HepG2 (cell line): ENCODE results near the gene SRCAP. TPM values are rescaled to one million over a fixed set of nuclear protein-coding genes. Genes with fewer than 3 reads are reported as not detected.
A peak's percentile ranks its signal among the peaks of the same experiment; 100 is the strongest.

Experiments
- AKAP8 ChIP-seq: sonication (generic); formaldehyde crosslinking; IDR thresholded peaks from 2 replicates; pipeline ENCODE4 v1.5.1; 2020; ENCODE audit warnings: mild to moderate bottlenecking, missing genetic modification reagents
- ATF7-NPFF ChIP-seq: sonication (generic); formaldehyde crosslinking; IDR thresholded peaks from 2 replicates; pipeline ENCODE4 v1.8.1; 2023; ENCODE audit warnings: mild to moderate bottlenecking, low read depth, missing genetic modification reagents, moderate library complexity
- CBX2 ChIP-seq, 2 experiments: fragments of 200-600 bp in 1 of 2; sonication (generic); formaldehyde crosslinking in 1 of 2; IDR thresholded peaks; 2 replicates each; pipeline versions ENCODE4 v1.7.0 to v1.8.1; 2018 to 2022; ENCODE audit warnings: low read depth in 2 of 2, low read length in 1 of 2, mild to moderate bottlenecking in 1 of 2, missing genetic modification reagents in 1 of 2
- CCAR2 ChIP-seq: fragments of 200-400 bp; formaldehyde crosslinking; optimal IDR thresholded peaks from 2 replicates; pipeline ENCODE3; 2018; ENCODE audit warnings: low read depth, mild to moderate bottlenecking, low read length, moderate library complexity
- CHD4 ChIP-seq: fragments of 200-600 bp; sonication (generic); IDR thresholded peaks from 2 replicates; pipeline ENCODE4 v1.7.0; 2017; ENCODE audit warnings: mild to moderate bottlenecking, low read length, borderline replicate concordance
- CREM ChIP-seq, 2 experiments: sonication (generic) in 1 of 2; formaldehyde crosslinking in 1 of 2; IDR thresholded peaks; 2 replicates each; pipeline versions ENCODE4 v1.4.0 to v1.6.1; 2016 to 2020; ENCODE audit warnings: antibody characterized with exemption in 1 of 2, mild to moderate bottlenecking in 1 of 2, missing genetic modification reagents in 1 of 2
- FOXP4 ChIP-seq: sonication (generic); formaldehyde crosslinking; IDR thresholded peaks from 2 replicates; pipeline ENCODE4 v1.4.0; 2020; ENCODE audit warnings: missing genetic modification reagents
- GABPB1 ChIP-seq: IDR thresholded peaks from 2 replicates; pipeline ENCODE4 v1.6.1; 2016; ENCODE audit warnings: mild to moderate bottlenecking, missing genetic modification reagents, moderate library complexity, missing compliant biosample characterization
- GTF3A ChIP-seq: sonication (generic); formaldehyde crosslinking; conservative IDR thresholded peaks from 2 replicates; pipeline ENCODE4 v1.4.0; 2020; ENCODE audit warnings: mild to moderate bottlenecking, missing genetic modification reagents
- ISX ChIP-seq: sonication (generic); formaldehyde crosslinking; conservative IDR thresholded peaks from 2 replicates; pipeline ENCODE4 v1.5.0; 2020; ENCODE audit warnings: missing genetic modification reagents
- MLX ChIP-seq: IDR thresholded peaks from 2 replicates; pipeline ENCODE4 v1.6.1; 2016
- NPAS2 ChIP-seq: sonication (generic); formaldehyde crosslinking; IDR thresholded peaks from 2 replicates; pipeline ENCODE4 v1.8.0; 2022; ENCODE audit warnings: mild to moderate bottlenecking, missing genetic modification reagents, borderline replicate concordance
- REST ChIP-seq, 2 experiments: IDR thresholded peaks; 2 replicates each; pipeline ENCODE4 v1.6.1; 2011 to 2012; ENCODE audit warnings: low read length in 2 of 2, borderline replicate concordance in 1 of 2, low read depth in 1 of 2, mild to moderate bottlenecking in 1 of 2, moderate library complexity in 1 of 2
- SNAPC5 ChIP-seq: sonication (generic); formaldehyde crosslinking; IDR thresholded peaks from 2 replicates; pipeline ENCODE4 v1.8.1; 2023; ENCODE audit warnings: mild to moderate bottlenecking, missing genetic modification reagents, borderline replicate concordance
- SUZ12 ChIP-seq: fragments of 150-350 bp; IDR thresholded peaks from 2 replicates; pipeline ENCODE4 v1.6.1; 2014; ENCODE audit warnings: low read depth, low read length
- TOE1 ChIP-seq: sonication (generic); formaldehyde crosslinking; IDR thresholded peaks from 2 replicates; pipeline ENCODE4 v1.4.0; 2020; ENCODE audit warnings: mild to moderate bottlenecking, missing genetic modification reagents
- ZNF101 ChIP-seq: sonication (generic); formaldehyde crosslinking; IDR thresholded peaks from 2 replicates; pipeline ENCODE4 v1.4.0; 2020; ENCODE audit warnings: mild to moderate bottlenecking, low read depth, missing genetic modification reagents, borderline replicate concordance
- ZNF513 ChIP-seq: sonication (generic); formaldehyde crosslinking; conservative IDR thresholded peaks from 2 replicates; pipeline ENCODE4 v1.5.0; 2020; ENCODE audit warnings: missing genetic modification reagents
- ZNF543 ChIP-seq: sonication (generic); formaldehyde crosslinking; IDR thresholded peaks from 2 replicates; pipeline ENCODE4 v1.4.0; 2020; ENCODE audit warnings: mild to moderate bottlenecking, missing genetic modification reagents
- ZSCAN12 ChIP-seq: sonication (generic); formaldehyde crosslinking; IDR thresholded peaks from 2 replicates; pipeline ENCODE4 v1.9.0; 2021; ENCODE audit warnings: mild to moderate bottlenecking, missing genetic modification reagents
- polyA plus RNA-seq, 8 experiments: library from polyadenylated mRNA; depleted of rRNA in 3 of 8; stranded (reverse) in 7 of 8; unstranded in 1 of 8; fragments of >200 nt; fragmentation: Illumina TruSeq in 4 of 8; extraction: Trizol in 4 of 8; gene quantifications; 2 replicates each; pipeline versions ENCODE4 v1.2.1 to v1.2.3, GENCODE V29; 2011 to 2016; ENCODE audit warnings: low read depth in 4 of 8, missing spikeins in 1 of 8, mixed read lengths in 1 of 8; ENCODE audit not compliant: insufficient read depth in 1 of 8
- total RNA-seq, 5 experiments: library from RNA; depleted of rRNA; stranded (reverse); fragments of >200 nt; fragmentation: Illumina TruSeq; extraction: Trizol; gene quantifications; 2 replicates each; pipeline ENCODE4 v1.2.3, GENCODE V29; 2016; ENCODE audit warnings: low read depth in 1 of 5

Gene SRCAP
- total and polyA plus RNA-seq, 2 of the 13 experiments (the other 11 are each of a cell fraction or from before 2014, with no cell fraction given) = 4.9 to 9.0 TPM

GRCh38 chr16:30657866-30658730 lies 40.9 kb upstream of the SRCAP start, which contains the start of gene FBRS (continued):
- TF ChIP-seq FOXP4 (CRISPR knock-in tag) (peak; percentile 45), MLX (no peak; the same call in 1 of the 2 replicates), GTF3A (CRISPR knock-in tag) (0 out of 2 replicates have a peak, but pooled peaks have one; percentile 50), ZNF101 (no peak), CREM (IDR thresholded peaks at IDR 0.05) (peak; percentile 88), CREM (CRISPR knock-in tag; IDR thresholded peaks at IDR 0.05) (no peak), CBX2 (IDR thresholded peaks at IDR 0.05; ENCODE audit: low read depth, low read length) (no peak), CBX2 (CRISPR knock-in tag; IDR thresholded peaks at IDR 0.05; ENCODE audit: low read depth) (no peak), ZNF513 (CRISPR knock-in tag) (no peak; the same call in 1 of the 2 replicates), SUZ12 (no peak), NPAS2 (no peak), GABPB1 (CRISPR knock-in tag) (peak; percentile 87), AKAP8 (peak; percentile 91), REST (IDR thresholded peaks at IDR 0.05; ENCODE audit: borderline replicate concordance in 1 of 2, low read depth in 1 of 2, low read length in 2 of 2) (peak in 1 of 2 experiments; percentile 40; a peak in 1 of 4 replicates), ZSCAN12 (CRISPR knock-in tag) (no peak), TOE1 (CRISPR knock-in tag) (no peak), CCAR2 (no peak), ISX (CRISPR knock-in tag) (no peak), ZNF543 (CRISPR knock-in tag) (no peak; the same call in 1 of the 2 replicates), ATF7-NPFF (CRISPR knock-in tag) (peak; percentile 89), CHD4 (peak; percentile 43; the same call in 1 of the 2 replicates), SNAPC5 (CRISPR knock-in tag) (no peak; the same call in 1 of the 2 replicates)
